GM19351 (cell line): Measurements from ENCODE around the gene DVL1.

Experiments used
- ATAC-seq: cut with Tn5 transposase; IDR thresholded peaks from one replicate; pipeline ENCODE4 v1.9.1; 2021; ENCODE audit warnings: mild to moderate bottlenecking, moderate library complexity; ENCODE audit not compliant: unreplicated experiment

Gene DVL1

GRCh38 chr1:1299686-1300351 lies 49.4 kb downstream of the DVL1 start:
- ATAC-seq = peak; percentile 62

DNA sequence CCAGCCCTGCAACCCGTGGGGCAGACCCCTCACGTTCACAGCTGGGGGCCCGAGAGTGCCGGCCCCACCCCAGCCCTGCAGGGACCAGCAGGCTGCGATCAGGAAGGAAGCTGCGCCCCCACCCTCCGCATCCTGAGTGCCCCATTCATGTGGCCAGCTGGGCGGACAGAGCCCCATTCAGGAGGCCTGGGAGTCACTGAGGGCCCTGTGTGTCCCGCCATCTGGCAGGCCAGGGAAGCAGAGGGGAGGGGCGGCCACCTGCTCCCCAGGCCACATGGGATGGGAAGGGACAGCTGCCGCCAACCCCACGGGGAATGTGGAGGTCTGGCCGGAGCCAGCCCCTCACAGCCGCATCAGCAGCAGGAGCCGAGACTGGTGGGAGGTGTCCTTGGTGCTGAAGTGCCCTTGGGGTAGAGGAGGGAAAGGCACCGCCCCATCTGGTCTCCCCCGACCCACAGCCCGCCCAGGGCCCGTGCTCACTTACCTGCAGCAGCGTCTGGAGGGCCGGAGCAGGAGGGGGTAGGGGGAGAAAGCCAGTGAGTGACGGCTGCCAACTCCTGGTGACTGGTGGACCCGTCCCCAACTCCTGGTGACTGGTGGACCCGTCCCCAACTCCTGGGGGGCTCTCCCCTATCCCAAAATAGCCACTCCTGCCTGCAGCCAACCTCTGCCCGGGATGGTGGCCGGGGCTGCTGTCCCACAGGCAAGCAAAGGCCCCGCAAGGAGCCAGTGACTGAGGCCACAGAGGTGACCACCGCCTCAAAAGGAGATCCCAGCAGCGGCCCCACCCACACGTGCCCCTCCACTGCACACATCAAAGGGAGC lies 50.1 kb downstream of the DVL1 start:
- ATAC-seq = no peak

- ATAC-seq = no peak
These were observed 51.3 kb downstream of the DVL1 start for GRCh38 chr1:1297802-1298424.

GRCh38 chr1:1296070-1297061 lies 52.9 kb downstream of the DVL1 start:
- no peak for ATAC-seq

DNA sequence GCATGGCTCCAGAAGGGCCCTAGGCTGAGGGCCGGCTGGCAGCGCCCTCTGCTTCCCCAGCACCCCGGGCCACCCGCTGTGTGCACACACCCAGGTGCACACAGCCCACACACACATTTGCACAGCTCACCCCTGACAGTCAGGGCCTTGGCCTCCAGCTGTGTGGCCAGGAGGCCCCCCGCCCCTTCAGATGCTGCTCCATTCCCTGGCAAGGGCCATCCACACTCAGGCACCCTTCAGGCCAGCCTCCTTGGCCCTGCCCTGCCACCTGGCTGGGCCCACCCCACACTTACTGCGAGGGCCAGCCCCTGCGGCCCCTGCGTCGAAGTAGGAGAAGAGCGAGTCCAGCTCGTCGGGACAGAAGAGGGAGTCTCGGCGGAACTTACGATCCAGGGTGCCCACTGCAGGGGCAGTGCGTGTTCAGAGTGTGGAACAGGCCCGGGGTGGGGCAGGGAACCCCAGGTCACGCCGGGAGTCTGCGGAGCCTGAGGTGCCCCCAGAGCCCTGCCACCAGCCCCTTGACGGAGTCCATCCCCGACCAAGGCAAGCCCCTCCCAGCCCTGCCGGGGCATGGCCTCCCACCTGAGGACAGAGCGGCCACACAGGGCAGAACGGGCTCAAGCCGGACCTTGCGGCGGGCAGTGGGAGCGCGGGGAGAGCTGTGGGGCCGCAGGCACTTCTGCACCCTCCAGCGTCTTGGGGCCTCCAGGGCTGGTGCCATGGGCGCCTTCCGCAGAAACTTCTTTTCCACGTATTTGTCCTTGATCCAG lies 53.9 kb downstream of the DVL1 start:
- ATAC-seq = no peak

GRCh38 chr1:1294250-1294890 lies 54.8 kb downstream of the DVL1 start:
- ATAC-seq = no peak

DNA sequence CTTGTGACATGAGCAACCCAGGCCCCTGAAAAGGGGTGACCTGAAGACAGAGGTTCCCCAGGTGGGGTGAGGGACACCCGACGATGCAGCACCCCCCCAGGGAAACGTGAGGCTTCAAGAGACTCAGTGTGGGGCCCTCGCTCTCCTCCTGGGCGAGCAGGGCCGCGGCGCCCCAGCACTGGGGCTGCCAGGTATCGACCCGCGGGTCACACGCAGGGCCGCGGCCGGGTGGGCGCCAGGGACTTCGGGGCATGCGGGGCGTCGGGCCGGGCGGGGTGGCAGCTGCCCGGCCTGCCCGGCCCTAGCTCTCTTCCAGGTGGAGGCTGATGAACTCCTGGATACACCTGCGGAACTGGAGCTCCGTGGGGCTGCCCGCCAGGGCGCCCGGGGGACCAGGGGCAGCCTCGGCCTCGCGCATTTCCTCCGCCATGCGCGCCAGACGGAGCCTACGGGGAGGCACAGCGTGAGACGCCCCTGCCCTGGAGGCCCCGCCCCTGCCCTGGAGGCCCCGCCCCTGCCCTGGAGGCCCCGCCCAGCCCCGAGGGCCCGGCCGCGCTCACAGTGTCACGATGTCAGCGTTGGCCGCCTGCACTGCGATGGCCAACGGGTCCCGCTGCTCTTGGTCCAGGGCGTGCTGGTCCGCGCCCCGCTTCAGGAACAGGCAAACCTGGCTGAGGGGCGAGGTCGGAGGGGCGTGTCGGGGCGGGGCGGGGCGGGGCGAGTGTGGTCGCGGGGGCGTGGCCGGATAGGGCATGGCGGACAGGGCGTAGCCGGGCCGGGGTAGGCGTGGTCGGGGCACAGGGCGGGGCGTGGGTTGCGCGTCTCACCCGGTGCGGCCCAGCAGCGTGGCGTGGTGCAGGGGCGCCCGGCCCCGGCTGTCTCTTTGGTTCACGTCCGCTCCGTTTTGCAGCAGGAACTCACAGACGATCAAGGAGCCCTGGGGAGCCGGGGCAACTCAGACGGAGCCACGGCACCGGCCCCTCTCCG lies 55.7 kb downstream of the DVL1 start:
- no peak for ATAC-seq

DNA sequence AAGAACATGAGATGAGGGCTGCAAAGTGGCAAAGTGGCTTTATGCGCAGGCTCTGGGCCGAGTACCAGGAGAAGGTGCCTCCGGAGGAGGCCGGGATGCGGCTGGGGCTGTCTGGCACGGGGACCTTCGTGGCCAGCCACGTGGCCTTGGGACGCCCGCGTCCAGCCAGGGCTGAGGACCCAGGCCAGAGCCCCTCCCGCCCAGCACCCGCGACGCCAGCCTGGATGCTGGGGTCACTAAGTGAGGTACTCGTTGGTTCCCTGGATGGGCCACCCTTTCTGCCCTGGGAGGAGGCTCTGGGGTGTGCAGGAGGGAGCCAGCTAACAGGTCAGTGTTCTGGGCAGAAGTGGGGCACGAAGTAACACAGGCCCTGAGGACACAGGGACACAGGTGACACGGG lies 56.4 kb downstream of the DVL1 start:
- ATAC-seq = no peak

- ATAC-seq = no peak
These were observed 56.8 kb downstream of the DVL1 start for GRCh38 chr1:1292442-1292779.

DNA sequence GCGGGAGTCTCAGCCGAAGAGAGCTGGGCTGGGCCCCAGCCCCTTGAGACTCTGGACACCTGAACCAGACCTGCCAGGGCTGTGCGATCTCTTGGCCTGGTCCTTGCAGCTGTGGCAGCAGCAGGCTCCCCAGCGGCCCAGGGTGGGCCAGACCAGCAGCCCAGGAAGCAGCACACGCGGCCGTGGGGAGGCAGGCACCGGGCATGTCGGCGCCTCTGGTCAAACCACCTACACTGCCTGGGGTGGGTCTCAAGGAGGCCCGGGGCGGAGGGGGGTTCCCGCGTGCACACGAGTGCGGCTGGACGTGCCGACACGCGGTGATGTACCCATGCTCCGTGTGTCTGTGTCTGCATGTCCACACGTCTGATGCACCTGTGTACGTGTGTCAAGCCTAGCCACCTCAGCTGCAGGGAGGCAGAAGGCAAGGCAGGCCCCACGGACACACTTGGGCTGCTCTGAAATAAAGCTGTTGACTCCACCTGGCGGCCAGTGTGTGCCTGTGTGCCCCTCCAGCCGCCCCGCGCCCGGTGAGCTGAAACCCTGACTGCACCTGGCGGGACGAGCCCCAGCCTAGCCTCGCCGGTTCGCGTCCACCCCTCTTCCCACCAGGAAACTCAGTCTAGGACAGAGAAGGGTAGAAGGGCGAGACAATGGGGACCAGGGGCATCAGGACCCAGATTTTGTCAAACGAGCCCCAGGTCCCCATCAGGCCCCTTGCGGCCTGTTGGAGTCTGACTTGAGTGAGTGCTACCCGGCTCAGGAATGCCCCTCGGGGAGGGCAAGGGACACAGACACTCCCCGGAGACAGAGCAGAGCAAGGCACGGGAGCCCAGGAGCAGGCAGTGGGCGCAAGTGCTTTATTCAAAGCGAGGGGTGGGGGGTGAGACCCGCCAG lies 57.4 kb downstream of the DVL1 start:
- no peak for ATAC-seq

GRCh38 chr1:1291023-1291528 lies 58.1 kb downstream of the DVL1 start:
- no peak for ATAC-seq

DNA sequence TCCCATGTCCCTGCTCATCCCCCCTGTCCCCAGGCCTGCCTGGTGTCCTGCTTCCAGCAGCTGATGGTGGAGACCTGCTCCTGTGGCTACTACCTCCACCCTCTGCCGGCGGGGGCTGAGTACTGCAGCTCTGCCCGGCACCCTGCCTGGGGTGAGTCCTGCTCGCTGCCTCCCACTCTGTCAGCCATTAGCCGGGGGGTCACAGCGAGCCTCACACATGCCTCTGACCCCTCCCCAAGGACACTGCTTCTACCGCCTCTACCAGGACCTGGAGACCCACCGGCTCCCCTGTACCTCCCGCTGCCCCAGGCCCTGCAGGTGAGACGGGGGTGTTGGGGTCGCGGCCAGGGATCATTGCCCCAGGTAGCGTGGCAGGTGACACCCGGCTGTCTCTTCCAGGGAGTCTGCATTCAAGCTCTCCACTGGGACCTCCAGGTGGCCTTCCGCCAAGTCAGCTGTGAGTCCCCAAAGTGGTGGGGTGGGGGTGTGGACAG lies 58.9 kb downstream of the DVL1 start:
- ATAC-seq = no peak

- ATAC-seq = no peak
These were observed 61.7 kb downstream of the DVL1 start for GRCh38 chr1:1287288-1288110.

DNA sequence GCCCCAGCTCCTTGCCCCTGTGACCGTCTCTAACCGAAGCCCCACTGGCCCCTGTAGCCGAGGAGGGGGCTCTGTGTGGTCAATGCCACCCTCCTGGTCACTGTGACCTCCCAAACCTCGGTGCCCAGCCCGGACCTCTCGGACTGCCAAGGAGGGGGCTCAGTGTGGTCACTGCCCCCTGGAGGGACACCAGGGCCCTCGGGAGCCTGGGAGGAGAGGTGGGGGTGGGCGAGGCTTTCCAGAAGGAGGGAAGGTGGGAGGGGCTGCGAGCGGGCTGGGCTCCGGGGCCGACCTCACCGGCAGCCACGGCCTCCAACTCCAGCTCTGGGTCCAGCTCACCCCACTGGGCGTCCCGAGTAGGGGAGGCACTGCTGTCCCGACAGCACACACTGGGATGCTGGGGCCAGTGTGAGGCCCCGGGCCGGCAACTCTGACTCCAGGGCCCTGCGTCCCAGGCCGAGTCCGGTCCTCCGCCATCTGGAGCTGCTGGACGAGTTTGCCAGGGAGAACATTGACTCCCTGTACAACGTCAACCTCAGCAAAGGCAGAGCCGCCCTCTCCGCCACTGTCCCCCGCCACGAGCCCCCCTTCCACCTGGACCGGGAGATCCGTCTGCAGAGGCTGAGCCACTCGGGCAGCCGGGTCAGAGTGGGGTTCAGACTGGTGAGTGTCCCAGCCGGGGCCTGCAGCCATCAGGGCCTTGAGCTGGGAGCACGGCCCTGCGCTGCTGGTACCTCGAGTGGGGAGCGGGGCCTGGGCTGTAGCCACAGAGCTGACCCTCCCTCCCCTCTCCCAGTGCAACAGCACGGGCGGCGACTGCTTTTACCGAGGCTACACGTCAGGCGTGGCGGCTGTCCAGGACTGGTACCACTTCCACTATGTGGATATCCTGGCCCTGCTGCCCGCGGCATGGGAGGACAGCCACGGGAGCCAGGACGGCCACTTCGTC lies 62.6 kb downstream of the DVL1 start:
- ATAC-seq = no peak
